DND-41 (cell line): ENCODE data around the gene FAM234A.

Experiments
- ATAC-seq: fragments of 200-7000 bp; cut with Tn5 transposase; 3 replicates; pipeline ENCODE4 v1.9.1; 2021; ENCODE audit warnings: low read depth; ENCODE audit not compliant: insufficient read depth
- DNase-seq: peaks from one replicate; pipeline ENCODE4 v3.0.0-alpha.2; 2020
- H2AFZ ChIP-seq: 2 replicates; pipeline ENCODE4 v1.6.0; 2012; ENCODE audit warnings: low read depth, low read length
- H3K27ac ChIP-seq: 2 replicates; pipeline ENCODE4 v1.5.1; 2012; ENCODE audit warnings: low read length, inconsistent platforms
- H3K27me3 ChIP-seq: fragments of 200-600 bp; sonication (generic); 2 replicates; pipeline ENCODE4 v1.6.0; 2012; ENCODE audit warnings: low read length, mild to moderate bottlenecking, inconsistent platforms; ENCODE audit not compliant: insufficient read depth, poor library complexity
- H3K36me3 ChIP-seq: 2 replicates; pipeline ENCODE4 v1.5.1; 2012; ENCODE audit warnings: low read length, inconsistent platforms; ENCODE audit not compliant: insufficient read depth
- H3K4me1 ChIP-seq: 2 replicates; pipeline ENCODE4 v1.5.1; 2012; ENCODE audit warnings: mild to moderate bottlenecking, low read length; ENCODE audit not compliant: insufficient read depth
- H3K4me2 ChIP-seq: 2 replicates; pipeline ENCODE4 v1.6.0; 2012; ENCODE audit warnings: mild to moderate bottlenecking, moderate library complexity, low read length, inconsistent platforms; ENCODE audit not compliant: insufficient read depth
- H3K4me3 ChIP-seq, 2 experiments: fragments of 200-600 bp in 1 of 2; shearing (Covaris generic) in 1 of 2; 2 replicates each; pipeline ENCODE4 v1.5.1; 2012 to 2016; ENCODE audit warnings: inconsistent platforms in 2 of 2, low read length in 2 of 2, mild to moderate bottlenecking in 2 of 2, low read depth in 1 of 2, moderate library complexity in 1 of 2
- H3K79me2 ChIP-seq: 2 replicates; pipeline ENCODE4 v1.6.0; 2012; ENCODE audit warnings: low read length, inconsistent platforms; ENCODE audit not compliant: insufficient read depth
- H3K9ac ChIP-seq: 2 replicates; pipeline ENCODE4 v1.6.0; 2012; ENCODE audit warnings: low read depth, mild to moderate bottlenecking, inconsistent platforms, low read length, moderate library complexity
- H3K9me3 ChIP-seq: 2 replicates; pipeline ENCODE4 v1.5.1; 2012; ENCODE audit warnings: low read length, moderate library complexity, mild to moderate bottlenecking, inconsistent platforms; ENCODE audit not compliant: insufficient read depth, severe bottlenecking
- H4K20me1 ChIP-seq: 2 replicates; pipeline ENCODE4 v1.6.0; 2012; ENCODE audit warnings: low read length; ENCODE audit not compliant: insufficient read depth
- CTCF ChIP-seq: IDR thresholded peaks from 2 replicates; pipeline ENCODE4 v1.5.1; 2012; ENCODE audit warnings: borderline replicate concordance, low read length, moderate library complexity, mild to moderate bottlenecking; ENCODE audit not compliant: poor library complexity, severe bottlenecking; ENCODE audit errors: extremely low read depth
- EZH2 ChIP-seq: IDR thresholded peaks from 3 replicates; pipeline ENCODE4 v1.6.1; 2012; ENCODE audit warnings: borderline replicate concordance, low read depth, mild to moderate bottlenecking, moderate library complexity, low read length, inconsistent platforms; ENCODE audit not compliant: severe bottlenecking

The FAM234A gene

GRCh38 chr16:272633-273546 lies 38.3 kb downstream of the FAM234A start:
- Histone ChIP-seq H3K4me2 (no peak overlapping the region), H3K9ac (no peak overlapping the region), H3K4me3 (no peak overlapping the region), H3K79me2 (no peaks in the 10 kb centered on the region), H4K20me1 (peaks cover 4% of the 10 kb centered on the region; the same call in 1 of the 2 replicates), H3K36me3 (no peaks in the 10 kb centered on the region), H3K4me1 (no peaks in the 10 kb centered on the region), H3K27ac (no peak overlapping the region), H2AFZ (no peak overlapping the region), H3K27me3 (no peaks in the 10 kb centered on the region), H3K9me3 (no peaks in the 10 kb centered on the region)
- DNase-seq (no peak), ATAC-seq (no peak)
- TF ChIP-seq CTCF: no peak

- no peak for ATAC-seq
- TF ChIP-seq EZH2: no peak
- TF ChIP-seq CTCF: no peak
- H4K20me1 ChIP-seq: peaks cover 4% of the 10 kb centered on the region; the same call in 1 of the 2 replicates
- no peak overlapping the region for H3K4me2 ChIP-seq
- H2AFZ ChIP-seq: no peak overlapping the region
- no peak overlapping the region for H3K9ac ChIP-seq
- H3K79me2 ChIP-seq: no peaks in the 10 kb centered on the region
- no peaks in the 10 kb centered on the region for H3K36me3 ChIP-seq
- no peaks in the 10 kb centered on the region for H3K27me3 ChIP-seq
- no peak overlapping the region for H3K4me3 ChIP-seq
- no peaks in the 10 kb centered on the region for H3K9me3 ChIP-seq
- H3K27ac ChIP-seq: no peak overlapping the region
- no peak for DNase-seq
- H3K4me1 ChIP-seq: no peaks in the 10 kb centered on the region; the same call in 1 of the 2 replicates
Measured at GRCh38 chr16:273547-274421, 39.2 kb downstream of the FAM234A start.

- Histone ChIP-seq H3K79me2 (no peaks in the 10 kb centered on the region), H3K4me2 (no peak overlapping the region), H3K4me1 (peaks cover 3% of the 10 kb centered on the region; the same call in 1 of the 2 replicates), H3K9ac (no peak overlapping the region), H3K27ac (no peak overlapping the region), H3K27me3 (no peaks in the 10 kb centered on the region), H4K20me1 (peaks cover 4% of the 10 kb centered on the region; the same call in 1 of the 2 replicates), H3K9me3 (no peaks in the 10 kb centered on the region), H3K4me3 (no peak overlapping the region), H3K36me3 (no peaks in the 10 kb centered on the region), H2AFZ (no peak overlapping the region)
- no peak for DNase-seq
- TF ChIP-seq EZH2 (no peak), CTCF (no peak)
- no peak for ATAC-seq
Measured at GRCh38 chr16:275041-275641, 40.5 kb downstream of the FAM234A start.
